M059J (cell line): Measurements from ENCODE around the gene CEBPG. TPM values are rescaled to one million over a fixed set of nuclear protein-coding genes. Genes with fewer than 3 reads are reported as not detected.

Source experiments
- DNase-seq: peaks from one replicate; pipeline ENCODE4 v3.0.0-alpha.2; 2012; ENCODE audit warnings: low read depth
- total RNA-seq: library from RNA; depleted of rRNA; stranded (reverse); fragments of >200 nt; shearing (Covaris generic); gene quantifications from 2 replicates; pipeline ENCODE4 v1.2.3, GENCODE V29; 2014

Gene CEBPG
- total RNA-seq, 1 experiment from 2014 or later = 16.8 TPM

- no peak for DNase-seq
Measured at GRCh38 chr19:33394723-33395560, 21.4 kb downstream of the CEBPG start.

GRCh38 chr19:33395561-33396550, 22.3 kb downstream of the CEBPG start:
- DNase-seq = peak; percentile 80

GRCh38 chr19:33396701-33397535, 23.4 kb downstream of the CEBPG start:
- peak; percentile 23 for DNase-seq

- no peak for DNase-seq
Measured at GRCh38 chr19:33397536-33398360, 24.2 kb downstream of the CEBPG start.

GRCh38 chr19:33398361-33399060, 25.0 kb downstream of the CEBPG start:
- DNase-seq = no peak

GRCh38 chr19:33399081-33399744, 25.7 kb downstream of the CEBPG start:
- DNase-seq = no peak

GRCh38 chr19:33399745-33400681, 26.5 kb downstream of the CEBPG start:
- DNase-seq = no peak

- no peak for DNase-seq
Measured at GRCh38 chr19:33400856-33401682, 27.6 kb downstream of the CEBPG start.

- no peak for DNase-seq
Measured at GRCh38 chr19:33401683-33402420, 28.3 kb downstream of the CEBPG start.

GRCh38 chr19:33402421-33403220, 29.1 kb downstream of the CEBPG start:
- DNase-seq = no peak

GRCh38 chr19:33403221-33403972, 29.9 kb downstream of the CEBPG start:
- DNase-seq = no peak

- no peak for DNase-seq
Measured at GRCh38 chr19:33403973-33404304, 30.4 kb downstream of the CEBPG start.

- no peak for DNase-seq
Measured at GRCh38 chr19:33404506-33405253, 31.2 kb downstream of the CEBPG start.

GRCh38 chr19:33405254-33405552, 31.7 kb downstream of the CEBPG start:
- DNase-seq = no peak
